NB4 (cell line): ENCODE results near the gene SRGAP3.

Source experiments
- CTCF ChIP-seq: IDR thresholded peaks from one replicate; pipeline ENCODE4 v1.5.1; 2012; ENCODE audit warnings: low read depth, low read length
- MAX ChIP-seq: IDR thresholded peaks from 2 replicates; pipeline ENCODE4 v1.6.1; 2011; ENCODE audit warnings: low read depth, low read length
- POLR2A ChIP-seq: IDR thresholded peaks from 2 replicates; pipeline ENCODE4 v1.6.1; 2011; ENCODE audit warnings: mild to moderate bottlenecking; ENCODE audit not compliant: insufficient read length; ENCODE audit errors: extremely low read depth

GRCh38 chr3:9169956-9170850 lies 79.2 kb downstream of the SRGAP3 start:
- TF ChIP-seq CTCF: no peak
- no peak for TF ChIP-seq POLR2A
- no peak for TF ChIP-seq MAX
